CD4-positive, alpha-beta T cell treated with Interleukin-4 for 1 hour (primary cell): ENCODE measurements around the gene TTYH2.
A peak's percentile ranks its signal among the peaks of the same experiment; 100 is the strongest.
"Not testable (repeated sequence)": the region's sequence is repeated elsewhere in the genome, so short reads cannot be mapped to it uniquely, and the experiment has no call there.

Experiments
- DNase-seq, 2 donors: peaks; one replicate each; pipeline ENCODE4 v3.0.0-alpha.2; 2020 to 2022

TTYH2 gene

DNA sequence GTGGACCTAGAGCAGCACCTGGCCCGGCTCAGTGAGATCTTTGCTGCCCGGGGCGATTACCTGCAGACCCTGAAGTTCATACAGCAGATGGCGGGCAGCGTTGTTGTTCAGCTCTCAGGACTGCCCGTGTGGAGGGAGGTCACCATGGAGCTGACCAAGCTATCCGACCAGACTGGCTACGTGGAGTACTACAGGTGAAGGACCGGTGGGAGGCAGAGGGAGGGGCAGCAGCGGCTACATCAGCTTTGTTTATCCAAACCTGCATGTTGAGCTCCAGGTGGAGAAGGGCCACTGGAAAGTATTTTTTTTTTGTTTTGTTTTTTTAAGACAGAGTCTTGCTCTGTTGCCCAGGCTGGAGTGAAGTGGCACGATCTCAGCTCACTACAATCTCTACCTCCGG, 23.9 kb downstream of the TTYH2 start:
- no peak for DNase-seq

DNA sequence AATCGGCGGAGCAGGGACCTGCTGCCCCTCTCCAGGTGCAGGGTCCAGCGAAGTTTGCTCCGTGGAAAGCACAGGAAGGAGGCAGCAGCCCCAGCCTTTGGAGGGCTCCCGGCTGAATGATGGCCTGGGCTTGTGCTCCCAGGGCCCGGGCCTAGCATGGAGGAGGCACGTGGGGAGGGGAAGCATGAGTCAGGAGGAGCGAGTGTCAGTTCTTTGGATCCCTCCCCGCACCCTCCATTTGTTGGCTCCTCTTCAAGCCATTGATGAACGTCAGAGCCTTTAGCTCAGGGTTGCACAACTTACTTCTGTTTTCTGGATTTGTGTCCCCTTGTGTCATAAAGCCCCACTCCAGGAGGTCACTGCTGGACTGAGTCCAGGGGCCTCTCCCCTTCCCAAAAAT, 25.8 kb downstream of the TTYH2 start:
- DNase-seq, result peak in 1 of 2 donors; percentile 68

DNA sequence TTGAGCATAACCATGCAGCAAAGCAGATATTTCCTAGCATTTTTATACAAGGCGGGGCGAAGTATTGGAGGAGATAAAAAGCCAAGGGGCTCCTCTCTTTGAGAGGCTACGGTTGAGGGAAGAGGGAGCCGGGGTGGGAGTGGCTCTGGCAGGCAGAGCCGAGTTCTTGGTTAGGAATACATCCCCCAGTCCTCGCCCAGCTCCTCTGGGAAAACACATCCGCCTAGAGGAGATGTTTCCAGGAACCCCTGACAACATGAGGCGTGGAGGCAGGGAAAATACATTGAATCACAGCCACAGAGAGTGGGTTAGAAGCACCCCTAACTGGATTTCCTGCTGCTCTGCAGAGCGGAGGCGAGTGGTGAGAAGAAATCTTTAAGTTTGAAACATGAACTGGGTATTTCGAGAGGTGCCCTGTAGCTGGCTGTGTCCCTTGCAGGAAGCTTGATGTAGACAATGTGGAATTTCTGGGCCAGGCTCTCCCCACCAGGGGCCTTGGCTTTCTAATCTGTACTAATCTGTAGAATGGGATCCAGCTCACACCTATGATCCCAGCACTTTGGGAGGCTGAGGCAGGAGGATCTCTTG, 27.3 kb downstream of the TTYH2 start:
- DNase-seq, result no peak

DNA sequence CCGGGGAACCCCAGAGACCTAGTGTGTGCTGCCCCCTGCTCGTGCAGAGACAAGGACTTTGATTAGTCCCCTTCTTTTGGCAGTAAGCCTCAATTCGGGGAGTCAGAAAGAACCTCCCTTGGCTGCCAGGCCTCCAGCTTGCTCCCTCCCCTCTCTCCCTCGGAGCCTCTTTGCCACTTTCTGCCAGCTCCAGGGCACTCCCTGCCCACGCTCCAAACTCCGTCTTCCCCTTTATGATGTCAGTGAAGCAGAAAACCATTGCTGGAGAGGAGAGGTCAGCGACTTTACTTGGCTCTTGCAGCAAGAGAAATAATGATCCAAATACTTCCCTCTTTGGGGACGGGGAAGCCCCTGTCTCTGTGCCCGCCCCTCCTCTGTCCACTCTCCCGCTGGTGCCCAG, 28.1 kb downstream of the TTYH2 start:
- DNase-seq, result no peak

DNA sequence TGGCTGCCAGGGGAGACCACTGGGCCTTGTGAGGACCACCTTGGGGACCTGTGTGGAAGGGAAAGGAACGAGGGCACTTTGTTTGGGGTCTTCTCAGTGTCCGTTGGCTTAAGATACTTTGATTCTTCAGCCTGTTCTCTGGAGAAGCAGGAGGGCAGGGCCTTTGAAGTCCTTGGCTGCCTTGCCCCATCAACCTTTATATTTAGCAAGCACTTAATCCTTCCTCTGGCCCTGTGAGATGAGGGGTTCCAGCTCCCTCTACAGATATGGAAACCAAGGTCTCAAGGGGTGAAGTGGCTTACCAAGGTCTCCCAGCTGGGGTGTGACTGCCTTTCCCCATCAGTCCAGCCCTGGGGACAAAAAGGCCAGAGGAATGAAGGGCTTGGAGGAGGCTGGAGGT, 28.5 kb downstream of the TTYH2 start:
- no peak for DNase-seq

DNA sequence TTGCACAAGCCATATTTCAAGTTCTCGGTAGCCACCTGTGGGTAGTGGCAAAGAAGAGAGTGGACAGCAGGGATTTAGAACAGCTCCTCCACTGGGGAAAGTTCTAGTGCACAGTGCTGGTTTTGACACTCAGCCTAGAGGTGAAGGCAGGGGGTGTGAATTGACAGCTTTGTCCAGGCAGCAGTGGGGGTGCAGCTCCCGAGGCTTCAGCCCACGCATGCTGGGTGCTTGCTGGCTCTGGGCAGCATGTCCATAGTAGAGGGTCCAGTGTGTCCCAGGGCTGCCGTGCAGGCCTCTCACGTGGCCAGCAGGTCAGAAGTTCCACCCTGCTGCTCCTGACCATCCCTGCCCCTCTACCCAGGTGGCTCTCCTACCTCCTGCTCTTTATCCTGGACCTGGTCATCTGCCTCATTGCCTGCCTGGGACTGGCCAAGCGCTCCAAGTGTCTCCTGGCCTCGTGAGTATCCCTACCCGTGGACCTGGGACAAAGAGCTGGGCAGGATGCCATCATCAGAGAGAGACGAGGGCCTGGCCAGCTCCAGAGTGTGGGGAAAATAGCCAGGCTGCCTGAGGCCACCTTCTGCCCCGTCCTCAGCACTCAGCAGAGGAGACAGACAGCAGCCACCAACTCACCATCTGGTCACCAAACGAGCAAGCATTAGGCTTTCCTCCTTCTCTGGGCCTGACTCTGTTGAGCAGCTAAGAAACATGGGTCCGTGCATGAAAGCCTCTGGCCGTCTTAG, 29.8 kb downstream of the TTYH2 start:
- no peak for DNase-seq

DNA sequence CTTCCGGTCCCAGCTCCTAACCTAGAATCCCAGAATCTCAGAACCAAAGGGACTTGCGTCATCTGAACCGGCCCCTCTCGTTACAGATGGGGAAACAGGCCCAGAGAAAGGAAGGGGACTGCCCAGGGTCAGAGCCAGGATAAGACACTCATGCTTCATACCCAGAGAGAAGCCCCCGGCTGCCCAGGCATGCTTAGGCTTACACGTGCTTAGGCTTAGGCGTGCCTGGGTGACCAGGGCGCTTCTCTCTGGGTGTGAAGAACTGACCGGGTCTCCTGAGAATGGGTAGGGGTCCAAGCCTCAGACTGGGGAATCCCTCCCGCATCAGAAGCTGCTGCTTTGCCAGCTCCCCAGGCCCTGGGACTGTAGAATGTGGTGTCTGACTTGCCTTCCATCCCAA, 30.8 kb downstream of the TTYH2 start:
- DNase-seq, result no peak

DNA sequence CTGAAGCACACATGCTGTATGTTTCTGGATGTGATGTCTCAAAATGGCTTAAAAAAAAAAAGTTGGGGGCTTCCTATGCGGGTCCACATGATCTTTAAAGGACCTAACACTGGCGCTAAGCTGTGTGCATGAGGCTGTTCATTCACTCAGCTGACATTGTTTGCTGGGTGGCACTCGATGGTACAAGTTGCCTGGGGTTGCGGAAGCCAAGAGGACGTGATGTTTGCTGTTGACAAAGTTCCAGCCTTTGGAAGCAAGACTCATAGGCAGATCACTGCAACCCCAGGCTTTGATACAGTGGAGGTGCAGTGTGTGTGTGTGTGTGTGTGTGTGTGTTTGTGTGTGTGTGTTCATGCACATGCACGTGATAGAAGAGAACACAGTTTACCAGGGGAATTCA, 31.2 kb downstream of the TTYH2 start:
- no peak for DNase-seq

DNA sequence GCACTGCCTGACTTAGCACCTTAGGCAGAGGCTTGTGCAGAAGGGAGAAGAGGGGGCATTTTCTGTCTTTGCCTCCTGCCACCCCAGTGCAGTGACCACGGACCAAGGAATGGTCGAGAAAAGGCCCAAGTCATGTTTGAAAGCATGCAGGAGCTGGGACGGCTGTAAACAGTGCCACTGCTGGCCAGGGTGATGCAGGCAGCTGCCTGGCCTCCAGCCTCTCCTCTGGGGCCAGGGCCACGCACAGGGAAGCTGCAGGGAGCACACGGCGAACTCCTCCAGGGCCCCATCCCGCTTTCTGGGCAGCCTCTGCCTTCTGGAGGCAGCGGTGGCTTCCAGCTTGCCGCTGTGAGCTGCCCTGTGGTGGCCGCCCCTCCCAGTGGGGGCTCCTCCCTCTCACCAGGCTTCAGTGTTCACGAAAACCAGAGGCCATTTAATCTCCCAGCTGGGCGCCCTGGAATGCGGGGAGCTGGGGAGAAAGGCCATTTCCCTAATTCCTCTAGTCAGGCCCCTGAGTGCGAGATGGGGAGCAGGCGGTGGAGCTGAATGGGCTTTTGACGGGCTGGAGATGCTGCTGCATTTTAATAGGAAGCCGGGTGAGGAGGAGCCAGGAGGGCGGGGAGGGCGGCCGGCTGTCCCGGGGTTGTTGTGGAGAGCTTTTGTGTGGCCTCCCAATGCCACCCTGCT, 31.9 kb downstream of the TTYH2 start:
- no peak for DNase-seq

DNA sequence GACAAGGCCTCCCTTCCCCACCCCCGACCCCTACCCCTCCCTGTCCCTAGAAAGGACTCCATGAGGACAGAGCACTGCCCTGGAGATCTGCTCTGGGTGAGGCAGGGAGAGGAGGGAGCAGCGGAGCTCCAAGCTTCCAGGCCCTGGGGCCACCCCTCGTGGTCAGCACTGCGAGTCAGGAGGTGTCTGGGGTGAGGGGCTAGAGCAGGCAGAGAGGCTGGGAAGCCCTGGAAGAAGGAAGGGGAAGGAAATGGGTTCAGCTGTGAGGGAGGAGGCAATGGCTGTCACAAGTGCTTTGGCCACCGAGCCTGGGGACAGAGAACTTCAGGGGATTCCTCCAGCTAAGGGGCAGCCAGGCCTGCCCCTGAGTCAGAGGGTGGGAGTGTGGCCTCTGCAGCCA, 32.5 kb downstream of the TTYH2 start:
- DNase-seq, result no peak

DNA sequence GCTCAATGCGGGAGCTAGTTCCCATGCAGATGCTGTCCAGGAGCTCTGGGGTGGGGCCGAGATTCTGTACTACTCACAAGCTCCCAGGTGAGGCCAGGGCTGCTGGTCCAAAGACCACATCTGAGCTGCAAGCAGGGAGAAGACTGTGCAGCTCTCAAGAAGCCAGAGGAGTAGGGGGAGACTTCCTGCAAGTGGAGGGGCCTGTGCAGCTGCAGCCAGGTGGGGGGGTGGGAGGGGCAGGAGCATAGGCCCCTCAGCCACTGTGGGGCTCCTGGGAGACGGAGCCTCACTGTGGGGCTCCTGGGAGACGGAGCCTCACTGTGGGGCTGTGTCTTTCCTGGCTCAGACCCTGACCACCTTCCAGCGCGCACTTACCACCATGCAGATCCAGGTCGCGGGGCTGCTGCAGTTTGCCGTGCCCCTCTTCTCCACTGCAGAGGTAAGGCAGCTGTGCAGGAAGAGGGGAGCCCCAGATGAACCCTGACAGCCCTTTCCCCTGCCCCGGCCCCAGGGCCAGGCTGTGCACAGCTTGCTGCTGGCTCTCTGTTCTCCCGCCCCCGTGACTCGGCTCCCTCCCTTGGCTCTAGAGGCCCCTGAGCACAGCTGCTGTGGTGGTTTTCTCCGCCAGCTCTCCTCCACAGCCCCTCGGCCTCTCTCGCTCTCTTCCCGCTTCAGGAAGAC, 36.4 kb downstream of the TTYH2 start:
- DNase-seq, result no peak

DNA sequence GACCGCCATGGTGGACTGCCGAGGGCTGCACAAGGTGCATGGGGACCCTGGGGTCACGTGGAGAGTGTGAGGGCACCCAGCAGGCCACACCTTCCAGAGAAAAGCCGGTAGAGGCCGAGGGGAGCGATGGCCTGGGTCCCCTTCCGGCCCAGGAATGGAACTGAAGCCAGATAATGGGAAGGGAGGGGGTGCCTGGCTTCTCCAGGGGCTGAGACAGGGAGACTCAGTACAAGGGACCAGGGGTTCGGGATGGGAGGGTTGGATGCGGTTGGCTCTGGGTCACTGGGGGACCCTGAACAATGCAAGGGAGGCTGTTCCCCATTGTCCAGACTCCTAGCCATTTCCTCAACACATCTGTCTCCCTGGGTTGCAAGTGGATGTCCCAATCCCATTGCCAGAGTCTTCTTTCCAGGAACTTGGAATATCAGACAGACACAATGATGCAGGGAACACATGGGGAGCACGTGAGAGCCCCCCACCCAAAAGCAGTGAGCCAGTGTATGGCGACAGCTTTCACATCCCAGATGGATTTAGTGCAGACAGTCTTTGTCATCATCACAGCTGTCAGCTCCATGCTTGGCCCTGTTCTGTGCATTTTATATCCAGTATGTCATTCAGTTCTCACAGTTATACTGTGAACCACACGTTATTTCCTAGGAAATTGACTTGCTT, 37.1 kb downstream of the TTYH2 start:
- no peak for DNase-seq

DNA sequence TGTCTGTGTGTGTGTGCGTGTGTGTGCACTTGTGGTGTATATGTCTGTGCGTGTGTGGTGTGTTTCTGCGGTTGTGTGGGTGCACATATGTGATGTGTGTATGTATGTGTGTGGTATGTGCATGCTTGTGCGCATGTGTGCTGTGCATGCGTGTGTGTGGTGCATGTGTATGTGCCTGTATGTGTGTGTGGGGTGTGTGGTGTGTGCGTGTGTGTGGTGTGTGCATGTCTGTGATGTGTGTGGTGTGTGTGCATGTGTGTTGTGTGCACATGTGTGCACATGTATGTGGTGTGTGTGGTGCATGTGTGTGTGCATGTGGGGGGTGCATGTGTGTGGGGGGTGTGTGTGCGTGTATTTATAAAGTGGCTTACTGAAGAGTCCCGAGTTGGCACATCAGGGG, 37.7 kb downstream of the TTYH2 start:
- no peak for DNase-seq

DNA sequence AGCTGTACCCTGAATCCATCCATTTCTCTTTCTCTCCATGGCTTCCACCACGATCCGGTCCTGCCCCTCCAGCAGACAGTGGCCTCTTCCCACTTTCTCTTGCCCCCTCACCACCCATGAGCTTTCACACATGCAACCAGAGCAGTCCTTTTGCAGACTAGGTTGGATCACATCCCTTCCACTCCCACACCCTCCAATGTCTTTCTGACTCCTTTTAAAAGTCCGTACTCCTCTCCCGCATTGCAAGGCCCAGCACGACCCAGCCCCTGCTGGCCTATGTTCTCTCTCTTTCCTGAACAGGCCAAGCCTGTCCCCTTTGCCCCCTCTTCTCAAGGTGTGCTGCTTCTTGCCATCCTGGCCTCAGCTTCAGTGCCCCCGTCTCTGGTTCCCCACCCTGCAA, 38.2 kb downstream of the TTYH2 start:
- no peak for DNase-seq

DNA sequence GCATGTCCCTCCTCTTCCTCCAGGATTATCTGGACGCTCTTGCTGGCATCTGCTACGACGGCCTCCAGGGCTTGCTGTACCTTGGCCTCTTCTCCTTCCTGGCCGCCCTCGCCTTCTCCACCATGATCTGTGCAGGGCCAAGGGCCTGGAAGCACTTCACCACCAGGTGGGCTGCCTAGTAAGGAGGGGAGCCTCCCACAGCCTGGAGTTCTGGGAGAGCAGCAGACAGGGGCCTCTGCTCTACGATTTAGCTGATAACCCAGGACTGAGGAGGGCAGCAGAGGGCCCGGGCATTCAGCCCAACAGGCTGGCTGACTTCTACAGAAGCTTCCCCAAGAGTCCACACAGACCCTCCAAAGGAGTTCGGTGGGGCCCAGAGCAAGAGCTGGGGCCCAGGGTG, 38.8 kb downstream of the TTYH2 start:
- DNase-seq, result no peak

DNA sequence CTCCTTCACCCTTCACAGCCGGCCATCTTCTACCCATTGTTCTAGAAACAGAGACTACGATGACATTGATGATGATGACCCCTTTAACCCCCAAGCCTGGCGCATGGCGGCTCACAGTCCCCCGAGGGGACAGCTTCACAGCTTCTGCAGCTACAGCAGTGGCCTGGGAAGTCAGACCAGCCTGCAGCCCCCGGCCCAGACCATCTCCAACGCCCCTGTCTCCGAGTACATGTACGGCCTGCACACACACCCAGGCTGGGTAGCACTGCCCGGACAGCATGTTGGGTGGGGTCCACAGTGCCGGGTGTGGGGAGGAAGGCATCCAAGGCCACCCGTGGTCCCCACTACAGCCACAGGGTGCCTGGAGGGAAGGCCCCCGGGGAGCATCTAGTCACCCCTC, 39.7 kb downstream of the TTYH2 start:
- no peak for DNase-seq

DNA sequence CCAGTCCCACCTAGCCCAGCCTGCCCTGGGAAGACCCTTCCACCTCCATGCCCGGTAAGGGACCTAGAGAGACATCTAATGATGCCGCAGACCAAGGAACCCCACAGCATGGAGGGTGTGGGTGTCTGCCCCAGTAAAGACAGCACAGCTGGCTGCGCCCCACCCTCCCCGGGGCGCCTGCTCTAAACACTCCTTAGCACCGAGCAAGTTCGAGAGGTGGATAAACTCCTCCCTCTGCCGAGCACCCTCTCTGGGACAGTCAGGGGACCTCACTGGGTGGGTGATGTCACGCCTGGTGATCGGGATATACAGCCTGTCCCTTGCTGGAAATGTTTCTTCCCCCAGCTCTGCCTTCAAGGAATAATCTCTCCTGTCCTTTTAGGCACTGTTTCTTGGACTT, 43.9 kb downstream of the TTYH2 start:
- no peak for DNase-seq

DNA sequence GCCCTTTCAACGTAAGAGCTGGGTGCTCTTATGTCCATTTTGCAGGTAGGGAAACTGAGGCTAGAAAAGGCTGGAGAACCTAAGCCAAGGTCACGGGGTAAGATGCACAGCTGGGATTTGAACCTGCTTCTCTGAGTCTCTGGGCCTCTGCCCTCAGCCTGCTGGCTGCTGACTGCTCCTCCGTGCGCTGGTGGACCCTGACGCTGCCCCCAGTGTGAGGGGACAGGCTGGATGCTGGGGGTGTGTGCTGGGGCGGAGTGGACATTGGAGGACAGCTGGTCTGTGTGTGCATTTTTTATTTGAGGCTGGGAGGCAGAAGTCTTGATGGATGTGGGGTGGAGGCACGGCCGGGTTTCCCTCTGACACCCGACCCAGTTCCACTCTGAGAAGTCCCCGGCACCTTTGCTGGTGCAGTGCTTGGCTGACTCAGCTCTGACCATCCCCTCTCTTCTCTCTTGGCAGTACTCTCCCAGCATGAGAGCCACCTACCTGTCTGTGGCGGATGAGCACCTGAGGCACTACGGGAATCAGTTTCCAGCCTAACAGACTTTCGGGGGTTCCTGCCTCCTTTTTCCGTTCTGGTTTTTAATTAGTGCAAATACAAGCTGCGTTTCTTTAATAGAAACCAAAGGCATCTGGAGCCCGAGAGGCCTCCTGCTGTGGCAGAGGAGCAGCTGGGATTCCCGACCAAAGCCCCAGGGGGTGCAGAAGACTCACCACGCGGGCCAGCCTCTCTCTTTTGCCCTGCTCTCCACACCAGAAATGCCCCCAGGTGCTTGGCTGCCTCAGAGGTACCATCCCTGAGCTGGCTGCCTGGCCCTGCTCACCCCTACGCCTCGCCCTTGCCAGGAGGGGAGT, 46.5 kb downstream of the TTYH2 start:
- DNase-seq, result no peak

DNA sequence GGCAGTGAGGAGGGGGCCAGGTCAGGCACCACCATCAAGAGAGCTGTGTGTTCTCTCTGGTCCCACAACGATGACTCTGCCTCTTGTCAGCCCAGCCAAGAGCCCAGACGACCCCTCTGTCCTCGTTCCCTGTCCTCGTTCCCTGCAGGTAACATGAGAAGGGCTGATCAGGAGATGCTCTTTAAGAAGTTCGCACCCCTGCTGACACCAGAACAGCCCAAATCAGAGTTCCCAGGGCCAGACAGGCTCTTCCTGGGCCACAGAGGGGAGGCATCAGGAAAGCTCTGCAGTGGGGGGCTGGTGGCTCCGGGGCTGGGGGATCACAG, 47.1 kb downstream of the TTYH2 start:
- DNase-seq, result no peak

DNA sequence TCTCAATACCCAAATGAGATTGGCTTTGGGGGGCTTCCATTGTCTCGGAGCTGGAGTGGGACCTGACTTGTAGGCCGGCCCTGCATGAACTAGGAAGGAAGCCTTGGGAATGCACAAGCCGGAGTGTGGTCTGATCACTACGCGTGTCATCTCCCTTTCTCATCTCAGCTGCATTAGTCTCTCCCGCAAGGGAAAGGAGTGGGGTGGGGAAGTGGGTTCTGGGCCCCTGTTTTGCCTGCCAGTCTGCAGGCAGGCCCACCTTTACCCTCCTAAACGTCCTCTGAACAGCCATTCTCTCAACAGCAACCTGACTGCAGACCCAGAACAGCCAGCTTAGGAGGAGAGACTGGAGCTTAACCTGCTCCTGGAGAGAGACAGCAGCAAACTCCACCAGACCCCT, 49.2 kb downstream of the TTYH2 start:
- no peak for DNase-seq

DNA sequence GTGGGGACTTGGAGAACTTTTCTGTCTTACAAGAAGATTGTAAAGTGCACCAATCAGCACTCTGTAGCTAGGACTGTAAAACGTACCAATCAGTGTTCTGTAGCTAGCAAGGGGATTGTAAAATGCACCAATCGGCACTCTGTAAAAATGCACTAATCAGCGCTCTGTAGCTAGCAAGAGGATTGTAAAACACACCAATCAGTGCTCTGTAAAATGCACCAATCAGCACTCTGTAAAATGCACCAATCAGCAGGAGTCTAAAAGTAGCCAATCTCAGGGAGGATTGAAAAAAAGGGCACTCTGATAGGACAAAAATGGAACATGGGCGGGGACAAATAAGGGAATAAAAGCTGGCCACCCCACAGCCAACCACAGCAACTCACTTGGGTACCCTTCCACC, 53.7 kb downstream of the TTYH2 start:
- DNase-seq, result not testable (repeated sequence)

DNA sequence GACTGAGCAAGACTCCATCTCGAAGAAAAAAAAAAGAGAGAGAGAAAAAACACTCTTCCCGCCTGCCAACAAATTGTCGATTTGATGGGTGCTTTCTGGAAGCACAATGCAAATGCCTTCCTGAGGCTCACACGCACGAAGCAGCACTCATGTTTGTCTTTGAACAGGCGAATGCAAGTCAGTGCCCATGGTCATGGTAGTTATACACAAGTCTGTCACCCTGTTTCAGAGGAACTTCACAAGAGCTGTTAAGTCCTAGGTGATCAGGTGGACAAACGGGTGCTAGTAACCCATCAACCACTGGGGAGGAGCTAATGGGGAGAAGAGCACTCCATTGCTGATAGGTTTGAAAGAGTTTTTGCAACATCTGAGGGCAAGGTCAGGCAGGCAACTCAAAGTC, 54.2 kb downstream of the TTYH2 start:
- DNase-seq, result no peak
